Hematopoietic multipotent progenitor cell treated with erythropoietin and hydrocortisone succinate and interleukin-3 and kit ligand, for 15 days (in vitro differentiated cells): ENCODE data around the gene CLTA.
A peak's percentile ranks its signal among the peaks of the same experiment; 100 is the strongest.
"Not testable (repeated sequence)": the region's sequence is repeated elsewhere in the genome, so short reads cannot be mapped to it uniquely, and the experiment has no call there.

Source experiments
- DNase-seq: peaks from one replicate; pipeline ENCODE4 v3.0.0-alpha.2; 2015; ENCODE audit warnings: low spot score

The CLTA gene

DNA sequence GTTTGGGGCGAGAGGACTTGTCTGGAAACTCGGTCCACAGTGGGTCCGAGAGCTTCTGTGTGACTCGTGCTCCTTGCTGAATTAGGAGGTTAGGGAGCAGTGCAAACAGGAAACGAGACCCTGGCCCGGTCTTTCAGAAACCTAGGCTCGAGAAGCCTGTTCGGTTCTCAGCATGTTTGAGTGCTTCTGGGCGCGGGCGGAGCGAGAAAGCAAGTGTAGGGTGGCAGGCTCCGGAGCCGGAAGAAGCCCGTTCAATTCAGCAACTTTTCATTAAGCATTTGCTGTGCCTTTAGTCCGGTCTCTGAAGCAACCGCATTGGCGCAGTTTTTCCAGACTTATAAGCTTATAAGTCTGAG lies 547 bp downstream of the CLTA start:
- DNase-seq = peak; percentile 33

DNA sequence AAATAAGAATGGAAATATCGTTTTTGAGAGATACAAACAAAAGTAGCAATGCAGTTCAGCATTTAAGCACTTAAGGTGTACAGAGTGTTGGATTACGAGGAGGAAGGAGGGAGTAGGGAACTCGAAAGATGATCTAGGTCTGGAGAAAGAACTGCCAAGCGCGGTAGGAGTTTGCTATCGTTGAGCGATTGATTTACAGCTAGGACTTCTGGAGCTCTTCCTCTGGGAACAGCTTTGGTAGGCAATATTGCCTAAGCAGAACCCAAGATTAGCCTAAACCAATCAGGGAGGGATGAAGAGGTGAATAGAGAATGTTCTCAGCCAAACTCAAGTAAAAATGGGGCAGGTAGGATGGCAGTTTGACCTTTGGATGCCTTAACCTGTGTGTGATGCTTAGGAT lies 965 bp downstream of the CLTA start:
- no peak for DNase-seq

DNA sequence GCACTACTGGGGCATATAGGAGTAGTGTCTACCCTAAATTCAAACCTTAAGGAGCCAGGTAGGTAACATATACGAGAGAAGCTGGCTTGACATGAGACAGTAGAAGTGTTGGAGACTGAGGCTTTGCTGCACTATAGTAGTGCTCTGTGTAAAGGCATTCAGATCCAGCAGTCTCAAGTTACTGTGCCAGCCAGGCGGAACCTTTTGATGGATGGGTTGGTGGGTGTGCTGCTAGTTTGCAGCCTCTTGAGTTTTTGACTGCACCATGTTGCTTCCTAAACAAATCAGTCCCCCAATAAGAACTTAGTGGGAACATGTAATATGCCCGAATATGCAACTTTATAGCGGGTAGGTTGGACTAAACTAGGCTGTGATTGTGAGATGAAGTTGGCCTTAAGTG lies 1.5 kb downstream of the CLTA start:
- no peak for DNase-seq

DNA sequence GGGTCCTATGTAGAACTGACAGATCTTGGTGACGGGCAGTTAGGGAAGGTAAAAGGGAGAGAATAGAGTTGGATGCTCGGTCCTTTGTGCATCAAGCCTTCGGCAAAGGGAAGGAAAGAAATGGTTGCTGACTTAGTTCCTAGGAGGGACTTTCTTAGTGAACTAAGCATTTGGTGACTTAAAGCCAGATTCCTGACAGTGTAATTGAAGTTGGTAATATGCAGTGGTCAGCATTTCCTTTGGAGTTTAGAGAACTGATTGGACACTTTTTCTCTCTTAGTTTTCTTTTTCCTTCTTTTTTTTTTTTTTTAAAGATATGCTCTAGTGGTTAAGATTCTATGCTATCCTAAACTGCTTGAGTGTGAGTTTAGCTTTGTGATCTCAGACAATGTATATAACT lies 2.3 kb downstream of the CLTA start:
- DNase-seq = no peak

DNA sequence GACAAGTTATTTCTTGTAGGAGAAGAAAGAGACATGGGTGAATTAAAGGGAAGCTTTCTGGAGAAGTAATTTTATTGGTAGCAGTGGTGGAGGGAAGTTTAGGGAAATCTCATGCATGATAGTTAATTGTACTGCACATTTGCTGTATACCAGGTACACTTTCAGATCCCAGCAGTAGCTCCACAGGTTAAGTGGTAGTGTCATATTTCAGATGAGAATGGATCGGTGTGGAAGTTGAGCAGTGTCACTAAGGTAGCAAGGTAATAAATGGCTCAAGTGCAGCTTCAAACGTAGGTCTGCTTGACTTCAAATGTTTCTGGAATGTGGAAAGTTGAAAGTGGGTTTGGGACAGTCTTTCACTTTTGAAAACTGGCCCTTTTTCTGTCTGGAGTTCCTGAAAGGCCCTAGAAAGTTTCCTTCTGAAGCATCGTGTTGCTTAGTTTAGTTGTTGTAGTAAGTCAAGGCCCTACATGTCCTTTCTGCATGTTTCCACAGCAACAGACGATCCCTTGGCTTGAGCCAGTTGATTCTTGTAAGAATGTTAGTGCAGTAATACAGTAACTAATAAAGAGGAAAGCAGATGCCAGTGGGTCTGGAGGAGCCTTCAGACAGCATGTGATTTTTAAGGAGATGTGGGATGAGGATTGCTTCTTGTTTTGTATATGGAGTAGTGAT lies 3.7 kb downstream of the CLTA start:
- no peak for DNase-seq

DNA sequence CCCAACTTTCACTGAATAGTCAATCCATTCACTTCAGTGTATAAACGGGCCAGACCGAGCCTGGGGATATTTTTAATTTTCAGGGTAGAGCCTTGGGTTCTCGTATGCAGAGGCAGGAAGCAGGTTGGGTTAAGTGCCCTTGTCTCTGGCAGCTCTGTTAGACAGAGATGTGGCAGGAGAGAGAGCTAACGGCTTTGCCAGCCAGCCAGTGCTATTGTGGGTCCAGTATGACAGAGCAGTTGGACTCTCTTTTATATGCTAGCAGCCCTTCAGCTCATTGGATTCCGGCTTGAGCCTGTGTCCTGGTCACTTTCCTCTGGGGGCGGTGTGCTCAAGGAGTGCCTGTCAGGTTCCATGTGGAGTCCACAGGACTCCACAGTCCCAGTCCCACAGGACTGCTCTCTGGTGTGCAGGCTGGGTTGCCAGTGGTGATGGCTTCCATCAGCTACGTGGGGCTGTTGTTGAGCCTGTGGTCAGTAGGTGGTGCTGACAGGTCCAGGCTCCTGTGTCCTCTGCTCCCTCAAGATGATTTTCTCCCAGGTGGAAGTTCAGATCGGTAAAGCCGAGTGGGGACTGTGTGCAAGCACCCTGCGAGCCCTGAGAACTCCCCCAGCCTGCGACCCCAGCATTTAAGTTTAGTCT lies 14.3 kb downstream of the CLTA start:
- DNase-seq = no peak

DNA sequence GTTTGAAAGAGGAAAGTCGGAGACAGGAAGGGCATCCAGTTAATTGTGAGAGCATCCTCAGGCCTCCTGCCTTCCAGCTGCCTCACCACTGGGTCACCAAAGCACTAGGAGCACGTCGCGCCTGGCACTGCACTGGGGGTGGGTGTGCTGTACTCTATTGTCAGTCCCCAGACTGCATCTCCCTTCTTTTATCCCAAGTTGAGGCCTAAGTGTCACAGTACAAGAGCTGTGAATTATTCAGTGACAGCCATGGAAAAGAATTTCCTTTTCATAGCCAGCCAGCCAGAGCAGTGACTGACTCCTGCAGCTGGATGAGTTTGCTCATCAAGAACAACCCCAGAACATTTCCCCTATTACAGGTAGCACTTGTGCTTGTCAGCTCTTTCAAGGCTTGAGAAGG lies 16.3 kb downstream of the CLTA start:
- no peak for DNase-seq

DNA sequence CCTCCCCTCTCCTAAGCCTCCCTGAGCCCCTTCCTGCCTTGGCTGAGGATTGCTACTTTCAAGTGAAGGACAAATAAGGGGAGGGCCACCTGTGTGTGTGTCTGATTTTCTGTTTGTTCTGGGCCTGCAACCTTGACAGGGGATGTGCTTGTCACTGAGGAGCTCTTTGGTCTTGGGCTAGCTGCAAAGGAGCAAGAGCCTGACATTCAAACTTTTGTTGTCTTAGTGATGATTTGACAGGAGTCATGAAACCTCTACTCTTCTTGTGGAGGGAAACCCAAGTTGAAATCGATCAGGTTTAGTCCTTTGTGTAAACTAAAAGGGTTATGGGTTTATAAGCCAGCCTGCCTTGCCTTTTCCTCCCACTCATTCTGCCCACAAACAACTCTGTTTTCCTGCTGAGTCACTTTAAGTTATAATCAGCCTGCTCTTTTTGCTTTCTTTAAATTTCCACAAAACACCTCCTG lies 16.9 kb downstream of the CLTA start:
- peak; percentile 44 for DNase-seq

DNA sequence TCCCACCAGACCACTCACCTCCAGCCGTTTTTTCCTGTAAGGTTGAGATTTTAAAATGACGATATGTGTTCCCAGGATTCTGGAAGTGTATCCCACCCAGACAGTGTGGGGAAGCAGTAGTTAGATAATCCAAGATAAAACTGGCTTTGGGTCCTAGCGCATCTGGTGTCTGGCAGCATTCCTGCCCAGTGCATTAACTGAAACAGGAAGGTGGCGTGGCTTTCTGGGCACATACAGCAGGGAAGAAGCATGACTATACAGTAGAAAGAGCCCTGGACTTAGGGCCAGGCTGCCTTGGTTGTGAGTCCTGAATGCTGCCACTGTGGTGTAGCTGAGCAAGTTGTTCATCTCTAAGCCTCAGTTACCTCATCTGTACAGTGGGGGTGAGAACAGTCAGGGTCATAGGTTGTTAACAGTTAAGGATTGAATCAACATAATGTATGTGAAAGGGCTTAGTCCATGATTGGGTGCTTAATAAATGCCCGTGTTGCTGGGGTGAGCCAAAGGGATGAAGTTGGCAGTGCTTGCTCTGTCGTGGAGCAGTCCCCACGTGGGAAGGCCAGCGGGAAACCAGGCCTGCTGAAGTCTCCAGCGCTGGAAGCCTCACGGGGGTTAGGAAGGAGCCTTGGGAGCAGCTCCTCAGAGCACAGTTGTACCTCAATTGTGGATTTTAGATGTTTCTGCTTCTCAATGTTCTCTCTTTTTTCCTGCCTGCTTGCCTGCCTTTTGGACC lies 18.0 kb downstream of the CLTA start:
- DNase-seq = no peak

DNA sequence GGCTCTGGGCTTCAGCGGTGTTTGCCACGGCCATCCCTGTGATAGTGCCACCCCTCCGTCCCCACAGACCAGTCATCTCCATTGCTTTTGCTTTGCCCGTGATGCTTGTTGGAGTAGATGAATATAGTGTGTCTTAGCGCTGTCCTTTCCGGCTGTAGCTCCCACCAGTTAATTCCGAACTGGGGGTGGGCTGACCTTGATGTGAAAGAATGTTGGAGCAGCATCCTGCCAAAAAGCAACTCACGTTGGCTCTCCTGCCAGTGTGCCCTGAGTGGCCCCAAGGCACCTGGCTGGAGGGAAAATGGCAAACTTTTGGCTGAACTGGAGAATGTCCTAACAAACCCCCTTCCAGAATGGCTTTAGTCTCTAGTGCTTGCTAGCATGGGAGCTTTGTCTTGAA lies 20.0 kb downstream of the CLTA start:
- DNase-seq = no peak

DNA sequence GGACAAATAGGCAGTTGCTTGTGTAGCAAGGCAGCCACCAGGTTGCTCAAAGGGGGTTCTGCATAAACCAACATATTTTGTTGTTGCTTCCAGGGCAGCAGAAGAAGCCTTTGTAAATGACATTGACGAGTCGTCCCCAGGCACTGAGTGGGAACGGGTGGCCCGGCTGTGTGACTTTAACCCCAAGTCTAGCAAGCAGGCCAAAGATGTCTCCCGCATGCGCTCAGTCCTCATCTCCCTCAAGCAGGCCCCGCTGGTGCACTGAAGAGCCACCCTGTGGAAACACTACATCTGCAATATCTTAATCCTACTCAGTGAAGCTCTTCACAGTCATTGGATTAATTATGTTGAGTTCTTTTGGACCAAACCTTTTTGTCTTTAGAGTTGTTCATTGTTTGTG lies 20.8 kb downstream of the CLTA start:
- no peak for DNase-seq

DNA sequence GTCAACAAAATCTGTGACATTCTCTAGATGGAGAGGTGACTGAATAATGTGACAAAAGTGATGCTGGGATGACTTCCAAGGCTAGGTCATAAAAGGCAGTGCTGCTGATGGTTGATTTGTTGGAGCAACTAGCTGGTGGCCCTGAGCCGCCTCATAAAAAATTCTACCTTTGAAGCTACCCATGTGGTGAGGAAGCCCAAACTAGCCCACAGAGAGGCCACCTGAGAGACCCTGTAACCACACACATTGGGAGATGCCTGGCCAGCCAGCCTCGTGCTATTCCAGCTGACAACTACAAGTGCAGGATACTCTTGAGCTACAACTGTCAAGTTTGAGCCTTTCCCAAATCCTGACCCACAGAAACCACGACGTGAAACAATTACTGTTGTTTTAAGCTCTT lies 22.7 kb downstream of the CLTA start:
- no peak for DNase-seq

DNA sequence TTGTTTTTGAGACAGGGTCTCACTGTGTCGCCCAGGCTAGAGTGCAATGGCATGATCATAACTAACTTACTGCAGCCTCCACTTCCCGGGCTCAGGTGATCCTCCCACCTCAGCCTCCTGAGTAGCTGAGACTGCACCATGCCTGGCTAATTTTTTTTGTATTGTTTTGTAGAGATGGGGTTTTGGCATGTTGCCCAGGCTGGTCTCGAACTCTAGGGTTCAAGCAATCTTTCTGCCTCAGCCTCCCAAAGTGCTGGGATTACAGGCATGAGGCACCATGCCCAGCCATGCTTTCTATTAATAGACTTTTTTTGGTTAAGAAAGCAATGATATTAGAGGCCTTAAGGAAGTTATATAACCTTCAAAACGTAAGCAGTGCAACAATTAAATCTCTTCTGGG lies 23.3 kb downstream of the CLTA start:
- DNase-seq = no peak

DNA sequence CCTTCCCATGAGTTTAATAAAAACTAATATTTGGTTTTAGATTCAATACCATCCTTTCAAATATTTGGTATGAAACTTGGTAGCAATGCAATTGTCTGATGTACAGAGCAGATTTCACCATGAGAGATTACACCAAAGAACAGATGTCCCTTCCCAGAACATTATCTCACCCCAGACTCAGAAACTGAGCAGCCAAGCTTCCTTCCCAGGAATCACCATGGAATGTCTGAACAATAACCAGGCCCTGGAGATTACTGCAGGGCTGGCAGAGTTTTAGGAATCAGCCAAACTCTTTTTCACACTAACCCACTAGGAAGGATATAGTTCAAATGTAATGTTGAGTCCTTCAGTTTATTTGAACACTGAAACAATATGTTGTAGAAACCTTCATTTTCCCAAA lies 23.9 kb downstream of the CLTA start:
- no peak for DNase-seq

DNA sequence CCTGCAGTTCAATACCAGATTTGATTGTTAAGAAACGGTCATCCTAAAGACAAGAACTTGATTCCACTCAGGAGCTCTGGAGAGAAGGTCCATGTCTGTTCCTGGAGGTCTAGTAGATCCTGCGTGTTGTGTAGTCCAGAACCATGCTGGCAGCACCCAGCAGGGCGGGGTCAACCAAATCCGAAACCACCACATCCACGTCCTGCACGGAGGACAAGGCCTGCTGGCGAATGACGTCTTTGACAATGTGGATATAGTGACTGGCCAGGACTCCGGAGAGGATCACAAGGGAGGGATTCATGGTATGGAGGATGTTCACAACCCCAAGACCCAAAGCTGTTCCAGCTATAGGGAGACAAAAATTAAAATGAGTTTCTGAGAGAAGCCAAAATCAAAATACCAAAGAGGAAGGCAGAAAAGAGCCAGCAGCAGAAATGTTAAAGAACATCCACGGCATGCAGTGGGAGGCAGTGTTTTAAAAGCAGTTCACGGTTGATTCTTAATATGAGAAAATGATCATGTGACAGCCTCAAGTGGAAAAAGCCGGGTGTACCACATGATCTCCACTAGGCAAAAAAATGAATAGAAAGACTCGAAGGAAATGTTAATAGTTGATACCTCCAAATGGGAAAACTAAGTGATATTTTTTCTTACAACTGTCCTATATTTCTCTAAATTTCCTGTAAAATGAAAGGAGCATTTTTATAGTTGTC lies 26.7 kb downstream of the CLTA start:
- no peak for DNase-seq

DNA sequence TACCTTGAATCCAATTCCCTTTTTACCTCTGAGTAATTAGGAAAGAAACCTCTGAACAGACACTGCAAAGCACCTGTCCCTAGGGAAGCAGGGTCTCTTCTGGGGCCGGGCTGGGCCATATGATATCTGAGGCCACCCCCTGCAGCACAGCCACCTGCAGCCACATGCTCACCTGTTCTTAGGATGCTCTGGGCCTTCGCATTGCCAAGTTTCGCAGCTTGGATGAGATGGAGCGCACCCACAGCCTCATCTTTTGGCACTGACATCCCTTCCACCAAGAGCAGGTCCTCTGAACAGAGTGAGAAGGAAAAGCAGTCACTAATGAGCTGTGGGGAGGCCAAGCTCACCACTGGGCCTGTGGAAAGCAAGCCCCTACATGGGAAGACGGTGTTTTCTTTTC lies 27.3 kb downstream of the CLTA start:
- DNase-seq = no peak

DNA sequence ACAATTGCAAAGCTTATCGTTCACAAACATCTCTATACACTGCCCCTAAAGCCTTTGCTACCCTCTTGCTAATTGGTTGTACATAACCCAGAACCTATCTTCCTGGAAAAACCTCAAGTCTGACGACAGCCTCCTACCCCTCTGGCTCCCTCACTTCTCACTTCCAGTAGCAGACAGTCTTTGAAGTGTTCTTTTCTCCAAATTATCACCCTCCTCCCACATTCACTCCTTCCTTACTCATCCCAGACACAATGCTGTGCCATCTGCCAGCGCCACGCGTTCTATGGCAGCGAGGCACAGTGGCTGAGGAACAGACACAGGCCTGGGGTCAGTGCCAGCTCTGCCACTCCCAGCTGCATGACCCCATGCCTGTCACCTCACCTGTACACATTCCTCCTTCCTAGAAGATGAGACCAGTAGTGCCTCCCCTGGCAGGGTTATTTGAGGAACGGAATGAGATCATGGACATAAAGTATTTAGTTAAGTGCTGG lies 27.7 kb downstream of the CLTA start:
- DNase-seq = no peak

DNA sequence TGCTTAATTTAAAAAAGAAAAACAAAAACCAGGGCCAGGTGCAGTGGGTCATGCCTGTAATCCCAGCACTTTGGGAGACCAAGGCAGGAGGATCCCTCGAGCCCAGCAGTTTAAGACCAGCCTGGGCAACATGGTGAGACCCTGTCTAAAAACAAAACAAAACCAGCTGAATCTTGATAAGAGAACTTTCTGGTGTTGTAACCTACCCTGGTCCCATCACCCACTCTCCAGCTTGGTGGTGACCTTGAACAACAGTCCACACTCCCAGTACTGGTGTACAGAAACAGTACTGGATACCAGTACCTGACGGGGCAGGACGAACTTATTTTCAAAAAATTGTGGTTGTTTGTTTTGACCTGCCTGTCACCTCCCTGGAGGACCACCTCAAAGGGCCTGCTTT lies 30.9 kb downstream of the CLTA start:
- no peak for DNase-seq

DNA sequence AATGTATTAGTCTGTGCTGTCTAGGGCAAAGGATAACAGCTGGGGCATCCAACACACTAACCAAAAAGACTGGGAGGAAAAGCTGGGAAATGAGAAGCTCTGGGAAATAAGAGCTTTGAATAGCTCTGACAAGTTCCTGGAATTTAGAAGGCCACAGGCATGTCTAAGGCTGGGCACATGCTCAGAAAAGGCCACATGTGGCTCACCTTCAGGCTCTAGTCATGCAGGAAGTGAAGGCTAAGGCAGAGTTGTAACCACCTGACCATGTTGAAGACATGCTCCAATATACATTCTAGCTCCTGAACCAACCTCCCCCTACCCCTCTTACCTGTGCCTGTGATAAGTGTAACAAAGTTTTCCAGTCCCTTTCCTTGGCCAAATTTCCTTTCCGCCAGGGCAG lies 31.7 kb downstream of the CLTA start:
- DNase-seq = no peak

DNA sequence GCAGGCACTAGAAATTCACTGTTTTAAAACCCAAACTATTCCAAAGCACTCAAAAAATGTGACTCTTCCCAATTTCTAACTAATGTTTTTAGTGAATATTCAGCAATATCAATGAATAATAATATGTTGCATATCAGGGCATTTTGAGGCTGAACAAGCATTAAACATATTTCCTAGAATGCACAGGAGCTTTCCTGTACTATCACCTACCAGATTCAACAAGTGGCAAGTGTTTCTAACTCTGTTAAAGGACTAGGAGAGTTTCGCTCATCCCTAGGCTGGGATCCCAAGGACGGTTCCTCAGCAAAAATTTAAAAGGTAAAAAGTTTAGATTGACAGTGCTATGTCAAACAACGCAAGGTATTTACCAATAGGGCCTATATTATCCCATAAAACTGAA lies 46.5 kb downstream of the CLTA start:
- no peak for DNase-seq

DNA sequence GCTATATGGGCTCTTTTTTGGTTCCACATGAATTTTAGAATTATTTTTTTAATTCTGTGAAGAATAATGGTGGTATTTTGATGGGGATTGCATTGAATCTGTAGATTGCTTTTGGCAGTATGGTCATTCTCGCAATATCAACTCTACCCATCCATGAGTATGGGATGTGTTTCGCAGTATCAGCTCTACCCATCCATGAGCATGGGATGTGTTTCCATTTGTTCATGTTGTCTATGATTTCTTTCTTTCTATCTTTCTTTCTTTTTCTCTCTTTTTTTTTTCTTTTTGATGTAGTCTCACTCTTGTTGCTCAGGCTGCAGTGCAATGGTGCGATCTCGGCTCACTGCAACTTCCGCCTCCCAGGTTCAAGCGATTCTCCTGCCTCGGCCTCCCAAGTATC lies 48.5 kb downstream of the CLTA start:
- not testable (repeated sequence) for DNase-seq

DNA sequence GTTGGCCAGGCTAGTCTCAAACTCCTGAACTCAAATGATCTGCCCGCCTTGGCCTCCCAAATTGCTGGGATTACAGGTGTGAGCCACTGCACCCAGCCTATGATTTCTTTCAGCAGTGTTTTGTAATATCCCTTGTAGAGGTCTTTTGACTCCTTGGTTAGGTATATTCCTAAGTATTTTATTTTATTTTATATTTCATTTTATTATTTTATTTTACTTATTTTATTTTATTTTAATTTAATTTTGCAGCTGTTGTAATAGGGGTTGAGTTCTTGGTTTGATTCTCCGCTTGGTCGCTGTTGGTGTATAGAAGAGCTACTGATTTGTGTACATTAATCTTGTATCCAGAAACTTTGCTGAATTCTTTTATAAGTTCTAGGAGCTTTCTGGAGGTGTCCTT lies 49.0 kb downstream of the CLTA start:
- not testable (repeated sequence) for DNase-seq

DNA sequence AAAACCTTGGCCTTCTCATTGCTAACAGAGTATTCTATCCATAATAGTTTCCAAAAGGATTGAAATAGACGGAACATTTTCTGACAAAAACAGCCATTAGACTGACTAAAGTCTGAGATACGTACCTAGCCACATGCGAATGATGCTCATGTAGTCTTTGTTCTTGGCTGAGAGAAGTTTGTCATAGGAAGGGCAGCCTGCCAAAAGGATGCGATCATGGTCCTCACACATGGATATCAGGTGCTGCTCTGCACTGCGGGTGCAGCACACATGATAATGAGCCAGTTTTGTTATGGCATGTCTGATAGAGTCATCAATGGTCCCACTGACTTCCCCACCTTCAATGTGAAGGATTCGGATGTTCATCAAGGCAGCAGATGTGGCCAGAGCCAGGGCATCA lies 55.2 kb downstream of the CLTA start:
- no peak for DNase-seq
